ES-I3 (cell line): ENCODE data around the gene ZBTB48.

Source experiments
- H3K36me3 ChIP-seq: 2 replicates; pipeline ENCODE4 v1.6.1; 2013; ENCODE audit warnings: mild to moderate bottlenecking, low read length, control low read depth, moderate library complexity; ENCODE audit not compliant: insufficient read depth
- H3K4me1 ChIP-seq: 2 replicates; pipeline ENCODE4 v1.6.1; 2013; ENCODE audit warnings: mild to moderate bottlenecking, control low read depth, low read length; ENCODE audit not compliant: insufficient read depth
- H3K9ac ChIP-seq: 2 replicates; pipeline ENCODE4 v1.6.1; 2013; ENCODE audit warnings: low read depth, mild to moderate bottlenecking, low read length, moderate library complexity
- H3K9me3 ChIP-seq: 2 replicates; pipeline ENCODE4 v1.6.1; 2013; ENCODE audit warnings: mild to moderate bottlenecking, low read length, moderate library complexity; ENCODE audit not compliant: control insufficient read depth, insufficient read depth

The ZBTB48 gene

DNA sequence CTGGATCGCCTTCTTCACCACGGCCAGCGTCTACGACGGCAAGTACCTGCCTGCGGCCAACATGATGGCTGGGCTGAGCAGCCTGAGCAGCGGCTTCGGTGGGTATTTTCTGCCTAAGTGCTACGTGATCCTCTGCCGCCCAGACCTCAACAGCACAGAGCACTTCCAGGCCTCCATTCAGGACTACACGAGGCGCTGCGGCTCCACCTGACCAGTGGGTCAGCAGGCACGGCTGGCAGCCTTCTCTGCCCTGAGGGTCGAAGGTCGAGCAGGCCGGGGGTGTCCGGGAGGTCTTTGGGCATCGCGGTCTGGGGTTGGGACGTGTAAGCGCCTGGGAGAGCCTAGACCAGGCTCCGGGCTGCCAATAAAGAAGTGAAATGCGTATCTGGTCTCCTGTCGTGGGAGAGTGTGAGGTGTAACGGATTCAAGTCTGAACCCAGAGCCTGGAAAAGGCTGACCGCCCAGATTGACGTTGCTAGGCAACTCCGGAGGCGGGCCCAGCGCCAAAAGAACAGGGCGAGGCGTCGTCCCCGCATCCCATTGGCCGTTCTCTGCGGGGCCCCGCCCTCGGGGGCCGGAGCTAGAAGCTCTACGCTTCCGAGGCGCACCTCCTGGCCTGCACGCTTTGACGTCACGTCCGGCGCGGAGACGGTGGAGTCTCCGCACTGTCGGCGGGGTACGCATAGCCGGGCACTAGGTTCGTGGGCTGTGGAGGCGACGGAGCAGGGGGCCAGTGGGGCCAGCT lies at the start of gene ZBTB48:
Gene ZBTB48, plus strand, starts transcription at position 621 of the 745 bp plus-strand sequence. CDS start 616 bp downstream, outside the sequence.
- peak within 1 kb of the TSS; percentile 64 for H3K9ac ChIP-seq
- H3K36me3 ChIP-seq: peaks cover 4% of the 10 kb centered on the region; the same call in 1 of the 2 replicates
- no peaks in the 10 kb centered on the region for H3K9me3 ChIP-seq
- no peaks in the 10 kb centered on the region; the same call in 1 of the 2 replicates for H3K4me1 ChIP-seq

- no peak overlapping the region for H3K9ac ChIP-seq
- no peaks in the 10 kb centered on the region for H3K9me3 ChIP-seq
- no peaks in the 10 kb centered on the region for H3K4me1 ChIP-seq
- peaks cover 21% of the 10 kb centered on the region for H3K36me3 ChIP-seq
Observed at GRCh38 chr1:6530504-6531160, 49.2 kb upstream of the ZBTB48 start.

DNA sequence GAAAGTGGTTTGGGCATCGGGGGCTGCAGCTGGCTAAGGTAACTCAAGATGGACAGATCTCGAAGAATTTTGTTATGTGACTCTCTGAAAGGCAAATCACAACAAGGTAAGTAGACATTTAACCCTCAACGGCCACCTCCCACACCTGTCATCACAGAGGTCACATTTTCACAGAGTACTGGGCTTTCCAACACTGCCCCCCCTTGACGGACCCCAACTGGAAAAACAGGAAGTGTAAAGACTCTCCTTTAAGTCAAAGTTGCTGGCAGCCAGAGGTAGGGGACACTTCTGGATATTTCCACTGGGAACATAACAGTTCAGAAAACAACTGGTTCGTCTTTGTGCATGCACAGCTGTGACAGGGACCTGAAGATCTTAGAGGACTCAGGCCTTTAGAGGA lies 47.8 kb upstream of the ZBTB48 start:
- Histone ChIP-seq H3K9ac (no peak overlapping the region), H3K9me3 (no peaks in the 10 kb centered on the region), H3K36me3 (peaks cover 10% of the 10 kb centered on the region), H3K4me1 (no peaks in the 10 kb centered on the region)

GRCh38 chr1:6534248-6534822 lies 45.5 kb upstream of the ZBTB48 start:
- no peaks in the 10 kb centered on the region for H3K4me1 ChIP-seq
- H3K36me3 ChIP-seq: peaks cover 10% of the 10 kb centered on the region
- H3K9ac ChIP-seq: no peak overlapping the region
- no peaks in the 10 kb centered on the region for H3K9me3 ChIP-seq

DNA sequence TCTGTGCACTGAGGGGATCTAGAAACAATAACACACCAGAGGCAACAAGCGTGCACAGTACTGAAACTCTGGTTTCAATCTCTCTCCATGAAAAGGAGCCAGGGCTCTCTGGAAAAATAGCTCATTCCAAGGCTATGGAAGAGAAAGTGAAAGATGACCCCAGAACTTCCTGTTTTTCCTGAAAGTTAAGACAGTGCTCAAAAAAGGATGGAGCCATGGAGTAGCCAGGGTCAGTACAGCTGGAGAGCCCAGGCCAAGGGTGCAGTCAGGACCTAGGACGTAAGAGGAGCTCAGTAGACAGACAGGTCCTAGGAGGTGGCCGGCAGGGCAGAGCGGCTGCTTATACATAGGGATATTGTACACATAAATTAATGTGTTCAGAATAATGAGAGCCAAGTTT lies 44.6 kb upstream of the ZBTB48 start:
- H3K36me3 ChIP-seq: peaks cover 10% of the 10 kb centered on the region
- no peaks in the 10 kb centered on the region for H3K4me1 ChIP-seq
- H3K9ac ChIP-seq: no peak overlapping the region
- H3K9me3 ChIP-seq: no peaks in the 10 kb centered on the region

GRCh38 chr1:6536291-6536690 lies 43.5 kb upstream of the ZBTB48 start:
- no peak overlapping the region for H3K9ac ChIP-seq
- H3K9me3 ChIP-seq: no peaks in the 10 kb centered on the region
- peaks cover 10% of the 10 kb centered on the region for H3K36me3 ChIP-seq
- H3K4me1 ChIP-seq: no peaks in the 10 kb centered on the region

DNA sequence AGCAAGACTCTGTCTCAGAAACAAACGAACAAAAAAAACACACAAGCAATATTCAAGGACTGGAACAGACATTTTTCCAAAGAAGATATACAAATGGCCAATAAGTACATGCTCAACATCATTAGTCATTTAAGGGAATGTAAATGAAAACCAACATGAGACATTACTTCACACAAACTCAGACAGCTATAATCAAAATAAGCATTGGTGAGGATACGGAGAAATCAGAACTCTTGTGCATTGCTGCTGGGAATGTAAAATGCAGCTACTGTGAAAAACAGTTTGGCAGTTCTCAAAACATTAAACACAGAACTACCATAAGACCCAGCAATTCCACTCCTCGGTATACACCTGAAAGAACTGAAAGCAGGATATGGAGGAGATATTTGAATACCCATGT lies 40.8 kb upstream of the ZBTB48 start:
- no peaks in the 10 kb centered on the region for H3K4me1 ChIP-seq
- H3K9me3 ChIP-seq: no peaks in the 10 kb centered on the region
- H3K36me3 ChIP-seq: peaks cover 4% of the 10 kb centered on the region; the same call in 1 of the 2 replicates
- no peak overlapping the region for H3K9ac ChIP-seq

DNA sequence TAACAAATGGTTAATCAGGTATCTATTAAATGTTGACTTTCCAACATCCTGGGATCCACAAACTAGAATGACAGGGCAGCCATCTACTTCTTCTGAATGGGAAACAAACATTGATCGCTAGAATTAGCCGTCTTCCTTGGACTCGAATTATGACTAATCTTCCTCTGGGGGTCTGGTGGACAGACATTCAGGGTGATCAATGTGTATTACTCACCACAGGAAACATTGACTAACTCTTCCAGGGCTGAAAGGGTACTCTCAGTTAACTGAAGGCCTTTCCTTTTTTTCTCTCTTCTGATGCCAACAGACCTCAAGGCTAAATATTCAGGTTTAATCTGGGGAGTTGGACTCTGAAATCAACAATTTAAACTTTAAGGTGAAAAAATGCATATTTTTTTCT lies 35.0 kb upstream of the ZBTB48 start:
- Histone ChIP-seq H3K4me1 (no peaks in the 10 kb centered on the region), H3K36me3 (peaks cover 27% of the 10 kb centered on the region), H3K9me3 (no peaks in the 10 kb centered on the region), H3K9ac (no peak overlapping the region)

- no peaks in the 10 kb centered on the region for H3K9me3 ChIP-seq
- no peak overlapping the region for H3K9ac ChIP-seq
- peaks cover 29% of the 10 kb centered on the region for H3K36me3 ChIP-seq
Observed at GRCh38 chr1:6545276-6546112, 34.3 kb upstream of the ZBTB48 start.

GRCh38 chr1:6546326-6546725 lies 33.5 kb upstream of the ZBTB48 start:
- Histone ChIP-seq H3K9me3 (no peaks in the 10 kb centered on the region), H3K9ac (no peak overlapping the region), H3K36me3 (peaks cover 34% of the 10 kb centered on the region), H3K4me1 (no peaks in the 10 kb centered on the region)

More at GRCh38 chr1:6545276-6546112, 34.3 kb upstream of the ZBTB48 start:
- H3K4me1 ChIP-seq: no peaks in the 10 kb centered on the region

GRCh38 chr1:6547301-6547700 lies 32.5 kb upstream of the ZBTB48 start:
- H3K36me3 ChIP-seq: peaks cover 34% of the 10 kb centered on the region
- H3K9ac ChIP-seq: no peak overlapping the region
- H3K9me3 ChIP-seq: no peaks in the 10 kb centered on the region
- no peaks in the 10 kb centered on the region for H3K4me1 ChIP-seq

- Histone ChIP-seq H3K9me3 (no peaks in the 10 kb centered on the region), H3K36me3 (0 out of 2 replicates have a peak, but pooled peaks cover 7% of the 10 kb centered on the region), H3K4me1 (peaks cover 10% of the 10 kb centered on the region), H3K9ac (peak within 1 kb of the TSS; percentile 99)
Observed at GRCh38 chr1:6554031-6554906, 25.5 kb upstream of the ZBTB48 start, which contains the start of gene NOL9. Gene NOL9, minus strand, starts transcription at chr1:6554513. Its CDS starts 11 bp downstream, at chr1:6554502.
